Caco-2 (cell line): Measurements from ENCODE around the gene XPO4. TPM values are rescaled to one million over a fixed set of nuclear protein-coding genes. Genes with fewer than 3 reads are reported as not detected.

ENCODE experiments used
- BruUV-seq: library from RNA; stranded (reverse); fragments of 400-500 nt; replicated peaks from 2 replicates; lab custom pipeline; 2021; lab: Mats Ljungman, UMichigan
- CTCF ChIA-PET: fragments of 300-600 bp; sonication (Branson Sonifier 250); formaldehyde crosslinking; loops from one replicate; lab custom pipeline; 2022; ENCODE audit warnings: antibody characterized with exemption; lab: Charles Lee
- POLR2A ChIA-PET: fragments of 300-600 bp; sonication (Branson Sonifier 250); formaldehyde crosslinking; loops from one replicate; lab custom pipeline; 2022; ENCODE audit warnings: antibody characterized with exemption; lab: Charles Lee
- DNase-seq, 2 experiments: peaks; one replicate each; pipeline versions ENCODE4 v3.0.0 to v3.0.0-alpha.2; 2020 to 2022
- H3K27me3 ChIP-seq: replicated peaks from 2 replicates; pipeline ENCODE4 v1.6.0; 2011; ENCODE audit warnings: low read length; ENCODE audit not compliant: control insufficient read depth, insufficient read depth
- H3K36me3 ChIP-seq: 2 replicates; pipeline ENCODE4 v1.5.1; 2011; ENCODE audit warnings: low read length; ENCODE audit not compliant: control insufficient read depth, insufficient read depth
- H3K4me1 ChIP-seq: fragments of 250-450 bp; sonication (Bioruptor Pico); 2 replicates; pipeline ENCODE4 v1.5.1; 2020; ENCODE audit warnings: mild to moderate bottlenecking
- H3K4me3 ChIP-seq: 2 replicates; pipeline ENCODE4 v1.5.1; 2011; ENCODE audit warnings: low read depth, mild to moderate bottlenecking, control low read depth, low read length
- H3K9me3 ChIP-seq: fragments of 250-450 bp; sonication (Bioruptor Pico); 2 replicates; pipeline ENCODE4 v1.5.1; 2020; ENCODE audit warnings: mild to moderate bottlenecking, moderate library complexity
- H3K27ac Mint-ChIP-seq: one replicate; pipeline ENCODE4 v1.8.0; 2022; ENCODE audit warnings: mixed read lengths; ENCODE audit not compliant: unreplicated experiment
- H3K27me3 Mint-ChIP-seq: one replicate; pipeline ENCODE4 v1.8.0; 2022; ENCODE audit warnings: mixed read lengths; ENCODE audit not compliant: insufficient read depth, unreplicated experiment
- H3K36me3 Mint-ChIP-seq: one replicate; pipeline ENCODE4 v1.8.0; 2022; ENCODE audit warnings: mild to moderate bottlenecking, mixed read lengths; ENCODE audit not compliant: insufficient read depth, unreplicated experiment
- H3K4me1 Mint-ChIP-seq: one replicate; pipeline ENCODE4 v1.8.0; 2022; ENCODE audit warnings: low read depth, mixed read lengths; ENCODE audit not compliant: unreplicated experiment
- H3K4me3 Mint-ChIP-seq: one replicate; pipeline ENCODE4 v1.8.0; 2022; ENCODE audit warnings: mild to moderate bottlenecking, moderate library complexity, mixed read lengths; ENCODE audit not compliant: unreplicated experiment
- H3K9me3 Mint-ChIP-seq: one replicate; pipeline ENCODE4 v1.8.0; 2022; ENCODE audit warnings: mixed read lengths; ENCODE audit not compliant: unreplicated experiment
- CTCF ChIP-seq, 2 experiments: fragments of 200-600 bp in 1 of 2; IDR thresholded peaks; 1 replicate in 1 of 2; 2 replicates in 1 of 2; pipeline versions ENCODE4 v1.5.1 to v1.8.0; 2011 to 2022; ENCODE audit warnings: antibody characterized with exemption in 1 of 2, control low read depth in 1 of 2, inconsistent platforms in 1 of 2, low read depth in 1 of 2, low read length in 1 of 2, mild to moderate bottlenecking in 1 of 2, moderate library complexity in 1 of 2; ENCODE audit not compliant: insufficient read depth in 1 of 2, severe bottlenecking in 1 of 2, unreplicated experiment in 1 of 2
- intact Hi-C: fragments of 100-400 bp; cut with micrococcal nuclease; formaldehyde crosslinking; loops from one replicate; pipeline ENCODE4 v1.10.0; 2022; ENCODE audit not compliant: unreplicated experiment
- total RNA-seq: library from RNA; stranded (reverse); gene quantifications from 2 replicates; pipeline ENCODE4 v1.2.3, GENCODE V29; 2022

XPO4 gene
- total RNA-seq, 1 experiment from 2014 or later, result 33.3 TPM

GRCh38 chr13:20778311-20778710 is 124.2 kb downstream of the XPO4 start:
- no peak overlapping the region for H3K4me3 ChIP-seq
- intact Hi-C loops, result no loop called here
- H3K36me3 ChIP-seq, result no peaks in the 10 kb centered on the region
- TF ChIP-seq CTCF (IDR thresholded peaks at IDR 0.05; ENCODE audit: insufficient read depth in 1 of 2, low read depth in 1 of 2, low read length in 1 of 2, severe bottlenecking in 1 of 2, unreplicated experiment in 1 of 2), result no peak
- Mint-ChIP-seq H3K27ac (no peak overlapping the region), H3K36me3 (peaks cover 35% of the 10 kb centered on the region), H3K4me1 (no peaks in the 10 kb centered on the region), H3K4me3 (no peak overlapping the region), H3K9me3 (no peaks in the 10 kb centered on the region), H3K27me3 (no peaks in the 10 kb centered on the region)
- no peaks in the 10 kb centered on the region for H3K9me3 ChIP-seq
- H3K27me3 ChIP-seq, result no peaks in the 10 kb centered on the region
- ChIA-PET POLR2A (no interaction called here), CTCF (no interaction called here)
- no TSS peak for BruUV-seq
- no peak for DNase-seq
- peaks cover 9% of the 10 kb centered on the region for H3K4me1 ChIP-seq

GRCh38 chr13:20776751-20777150 is 125.8 kb downstream of the XPO4 start:
- Mint-ChIP-seq H3K4me1 (peaks cover 7% of the 10 kb centered on the region), H3K27me3 (no peaks in the 10 kb centered on the region), H3K27ac (no peak overlapping the region), H3K9me3 (no peaks in the 10 kb centered on the region), H3K36me3 (peaks cover 39% of the 10 kb centered on the region), H3K4me3 (no peak overlapping the region)
- CTCF ChIA-PET, result no interaction called here
- DNase-seq, result no peak
- no peak overlapping the region for H3K4me3 ChIP-seq
- POLR2A ChIA-PET, result no interaction called here
- no peaks in the 10 kb centered on the region for H3K27me3 ChIP-seq
- TF ChIP-seq CTCF (IDR thresholded peaks at IDR 0.05; ENCODE audit: insufficient read depth in 1 of 2, low read depth in 1 of 2, low read length in 1 of 2, severe bottlenecking in 1 of 2, unreplicated experiment in 1 of 2), result no peak
- BruUV-seq, result no TSS peak
- intact Hi-C loops, result no loop called here
- H3K36me3 ChIP-seq, result no peaks in the 10 kb centered on the region
- peaks cover 9% of the 10 kb centered on the region for H3K4me1 ChIP-seq
- no peaks in the 10 kb centered on the region for H3K9me3 ChIP-seq

GRCh38 chr13:20775961-20776360 is 126.6 kb downstream of the XPO4 start:
- H3K27me3 Mint-ChIP-seq, result no peaks in the 10 kb centered on the region
- H3K4me1 Mint-ChIP-seq, result peaks cover 7% of the 10 kb centered on the region
- POLR2A ChIA-PET, result no interaction called here
- no peaks in the 10 kb centered on the region for H3K9me3 Mint-ChIP-seq
- H3K36me3 Mint-ChIP-seq, result peaks cover 34% of the 10 kb centered on the region
- no peak for TF ChIP-seq CTCF (IDR thresholded peaks at IDR 0.05; ENCODE audit: insufficient read depth in 1 of 2, low read depth in 1 of 2, low read length in 1 of 2, severe bottlenecking in 1 of 2, unreplicated experiment in 1 of 2)
- BruUV-seq, result no TSS peak
- H3K27ac Mint-ChIP-seq, result no peak overlapping the region
- no peak overlapping the region for H3K4me3 Mint-ChIP-seq
- CTCF ChIA-PET, result no interaction called here
- Histone ChIP-seq H3K36me3 (no peaks in the 10 kb centered on the region), H3K4me3 (no peak overlapping the region), H3K27me3 (no peaks in the 10 kb centered on the region), H3K4me1 (peaks cover 9% of the 10 kb centered on the region), H3K9me3 (no peaks in the 10 kb centered on the region)
- no peak for DNase-seq
- intact Hi-C loops, result no loop called here
